ENCODE measurements around the gene C1orf226. TPM values are rescaled to one million over a fixed set of nuclear protein-coding genes. Genes with fewer than 3 reads are reported as not detected.
A peak's percentile ranks its signal among the peaks of the same experiment; 100 is the strongest.

C1orf226 gene
- total and polyA plus RNA-seq, 2 experiments from 2014 or later = 2.8 to 6.6 TPM

DNA sequence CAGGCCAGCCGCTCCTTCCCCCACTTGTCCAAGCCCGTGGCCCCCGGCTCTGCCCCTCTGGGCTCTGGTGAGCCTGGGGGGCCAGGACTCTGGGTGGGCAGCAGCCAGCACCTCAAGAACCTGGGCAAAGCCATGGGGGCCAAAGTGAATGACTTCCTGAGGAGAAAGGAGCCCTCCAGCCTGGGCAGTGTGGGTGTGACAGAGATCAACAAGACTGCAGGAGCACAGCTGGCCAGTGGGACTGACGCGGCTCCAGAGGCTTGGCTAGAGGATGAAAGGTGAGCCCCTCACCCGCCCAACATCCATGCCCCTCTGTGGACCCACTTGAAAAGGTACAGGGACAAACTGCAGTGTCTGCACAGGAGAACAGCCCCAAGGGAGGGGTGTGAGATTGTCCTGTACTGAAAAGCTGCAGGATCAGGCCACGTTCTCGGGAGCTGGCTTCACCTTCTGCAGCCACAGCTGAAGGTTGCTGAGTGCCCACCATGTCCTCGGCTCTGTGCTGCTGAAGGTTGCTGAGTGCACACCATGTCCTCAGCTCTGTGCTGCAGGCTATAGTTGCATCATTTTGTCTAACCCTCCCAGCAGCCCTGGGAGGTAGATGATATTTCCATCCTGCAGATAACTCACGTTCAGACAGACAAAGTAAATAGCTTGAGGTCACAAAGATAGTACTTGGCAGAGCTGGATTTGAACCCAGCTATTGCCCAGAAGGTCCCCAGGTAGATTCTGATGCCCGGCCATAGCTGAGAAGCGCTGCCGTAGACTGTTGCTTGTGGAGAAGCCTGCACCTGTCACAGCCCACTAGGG, 618 bp downstream of the C1orf226 start:
- H3K27ac ChIP-seq = peak overlapping the region; percentile 98
- H3K27me3 ChIP-seq = no peaks in the 10 kb centered on the region
- H3K4me3 ChIP-seq = no peak overlapping the region
- no peaks in the 10 kb centered on the region for H3K79me2 ChIP-seq
- 85% methylated on average over 13 of the region's 13 CpGs for WGBS (ENCODE audit: low lambda C conversion rate, missing lambda C conversion rate)
- H2AFZ ChIP-seq = no peak overlapping the region
- TF ChIP-seq EZH2 (IDR thresholded peaks at IDR 0.05; ENCODE audit: borderline replicate concordance) (no peak), EZH2phosphoT487 (IDR thresholded peaks at IDR 0.05; ENCODE audit: low read depth, severe bottlenecking, unreplicated experiment) (no peak)
- TF ChIP-seq, protein P1, sequence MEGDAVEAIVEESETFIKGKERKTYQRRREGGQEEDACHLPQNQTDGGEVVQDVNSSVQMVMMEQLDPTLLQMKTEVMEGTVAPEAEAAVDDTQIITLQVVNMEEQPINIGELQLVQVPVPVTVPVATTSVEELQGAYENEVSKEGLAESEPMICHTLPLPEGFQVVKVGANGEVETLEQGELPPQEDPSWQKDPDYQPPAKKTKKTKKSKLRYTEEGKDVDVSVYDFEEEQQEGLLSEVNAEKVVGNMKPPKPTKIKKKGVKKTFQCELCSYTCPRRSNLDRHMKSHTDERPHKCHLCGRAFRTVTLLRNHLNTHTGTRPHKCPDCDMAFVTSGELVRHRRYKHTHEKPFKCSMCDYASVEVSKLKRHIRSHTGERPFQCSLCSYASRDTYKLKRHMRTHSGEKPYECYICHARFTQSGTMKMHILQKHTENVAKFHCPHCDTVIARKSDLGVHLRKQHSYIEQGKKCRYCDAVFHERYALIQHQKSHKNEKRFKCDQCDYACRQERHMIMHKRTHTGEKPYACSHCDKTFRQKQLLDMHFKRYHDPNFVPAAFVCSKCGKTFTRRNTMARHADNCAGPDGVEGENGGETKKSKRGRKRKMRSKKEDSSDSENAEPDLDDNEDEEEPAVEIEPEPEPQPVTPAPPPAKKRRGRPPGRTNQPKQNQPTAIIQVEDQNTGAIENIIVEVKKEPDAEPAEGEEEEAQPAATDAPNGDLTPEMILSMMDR (IDR thresholded peaks at IDR 0.05; ENCODE audit: poor library complexity) = no peak
- H3K9me2 ChIP-seq (replicated peaks; ENCODE audit: insufficient read depth) = no peaks in the 10 kb centered on the region
- no peaks in the 10 kb centered on the region for H3K36me3 ChIP-seq (replicated peaks; ENCODE audit: insufficient read depth, low read depth)
- H4K20me1 ChIP-seq (ENCODE audit: insufficient read depth, poor library complexity, severe bottlenecking) = no peaks in the 10 kb centered on the region
- peak overlapping the region; percentile 53 for H3K4me2 ChIP-seq
- no peak for DNase-seq (ENCODE audit: low spot score)
- H3K4me1 ChIP-seq (ENCODE audit: insufficient read depth) = peaks cover 14% of the 10 kb centered on the region
- no peaks in the 10 kb centered on the region for H3K9me3 ChIP-seq (ENCODE audit: low read depth)

- H3K36me3 ChIP-seq (replicated peaks; ENCODE audit: insufficient read depth, low read depth) = no peaks in the 10 kb centered on the region
- H2AFZ ChIP-seq = no peak overlapping the region
- no peaks in the 10 kb centered on the region for H3K79me2 ChIP-seq
- H3K27me3 ChIP-seq = no peaks in the 10 kb centered on the region
- 92% methylated on average over 6 of the region's 6 CpGs for WGBS (ENCODE audit: low lambda C conversion rate, missing lambda C conversion rate)
- H3K4me3 ChIP-seq = no peak overlapping the region
- TF ChIP-seq EZH2phosphoT487 (IDR thresholded peaks at IDR 0.05; ENCODE audit: low read depth, severe bottlenecking, unreplicated experiment) = no peak
- TF ChIP-seq EZH2 (IDR thresholded peaks at IDR 0.05; ENCODE audit: borderline replicate concordance) = no peak
- TF ChIP-seq, protein P1 (IDR thresholded peaks at IDR 0.05; ENCODE audit: poor library complexity) = no peak
- no peaks in the 10 kb centered on the region for H3K9me3 ChIP-seq (ENCODE audit: low read depth)
- no peak overlapping the region for H3K27ac ChIP-seq
- no peak for DNase-seq (ENCODE audit: low spot score)
- no peaks in the 10 kb centered on the region for H3K9me2 ChIP-seq (replicated peaks; ENCODE audit: insufficient read depth)
- no peak overlapping the region for H3K4me2 ChIP-seq
- peaks cover 14% of the 10 kb centered on the region for H3K4me1 ChIP-seq (ENCODE audit: insufficient read depth)
- H4K20me1 ChIP-seq (ENCODE audit: insufficient read depth, poor library complexity, severe bottlenecking) = no peaks in the 10 kb centered on the region
Observed at GRCh38 chr1:162383091-162383490, 1.6 kb downstream of the C1orf226 start.

DNA sequence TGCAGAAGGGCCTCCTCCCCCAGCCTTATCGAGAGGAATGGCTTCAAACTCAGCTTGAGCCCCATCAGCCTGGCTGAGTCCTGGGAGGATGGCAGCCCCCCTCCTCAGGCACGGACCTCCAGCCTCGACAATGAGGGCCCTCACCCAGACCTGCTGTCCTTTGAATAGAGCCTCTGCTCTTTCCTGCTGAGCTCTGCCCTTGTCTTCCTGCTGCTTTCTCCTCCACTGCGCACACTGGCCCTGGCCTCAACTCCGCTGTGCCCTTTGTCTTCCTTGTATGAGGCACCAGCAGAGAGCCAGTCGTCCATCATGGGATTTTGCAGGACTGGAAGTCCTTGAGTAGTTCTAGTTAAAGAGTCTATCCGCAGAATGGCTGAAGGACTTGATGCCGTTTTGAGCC, 2.0 kb downstream of the C1orf226 start:
- Histone ChIP-seq H2AFZ (no peak overlapping the region), H3K36me3 (replicated peaks; ENCODE audit: insufficient read depth, low read depth) (no peaks in the 10 kb centered on the region), H3K9me3 (ENCODE audit: low read depth) (no peaks in the 10 kb centered on the region), H3K4me2 (no peak overlapping the region), H3K27me3 (no peaks in the 10 kb centered on the region), H3K27ac (no peak overlapping the region), H3K4me1 (ENCODE audit: insufficient read depth) (peaks cover 16% of the 10 kb centered on the region), H3K4me3 (no peak overlapping the region), H3K9me2 (replicated peaks; ENCODE audit: insufficient read depth) (no peaks in the 10 kb centered on the region), H3K79me2 (no peaks in the 10 kb centered on the region), H4K20me1 (ENCODE audit: insufficient read depth, poor library complexity, severe bottlenecking) (no peaks in the 10 kb centered on the region)
- no peak for DNase-seq (ENCODE audit: low spot score)
- TF ChIP-seq, protein P1 (IDR thresholded peaks at IDR 0.05; ENCODE audit: poor library complexity) = no peak
- TF ChIP-seq EZH2phosphoT487 (IDR thresholded peaks at IDR 0.05; ENCODE audit: low read depth, severe bottlenecking, unreplicated experiment) = no peak
- no peak for TF ChIP-seq EZH2 (IDR thresholded peaks at IDR 0.05; ENCODE audit: borderline replicate concordance)
- WGBS (ENCODE audit: low lambda C conversion rate, missing lambda C conversion rate) = 95% methylated on average over 8 of the region's 8 CpGs

Data from hepatocyte (in vitro differentiated cells).